GM12874 (cell line): ENCODE measurements around the gene CRPPA.

ENCODE experiments used
- CTCF ChIP-seq: IDR thresholded peaks from 2 replicates; pipeline ENCODE4 v1.5.1; 2011; ENCODE audit warnings: low read depth, mild to moderate bottlenecking, control low read depth, low read length, moderate library complexity; ENCODE audit not compliant: insufficient read depth

Gene CRPPA

DNA sequence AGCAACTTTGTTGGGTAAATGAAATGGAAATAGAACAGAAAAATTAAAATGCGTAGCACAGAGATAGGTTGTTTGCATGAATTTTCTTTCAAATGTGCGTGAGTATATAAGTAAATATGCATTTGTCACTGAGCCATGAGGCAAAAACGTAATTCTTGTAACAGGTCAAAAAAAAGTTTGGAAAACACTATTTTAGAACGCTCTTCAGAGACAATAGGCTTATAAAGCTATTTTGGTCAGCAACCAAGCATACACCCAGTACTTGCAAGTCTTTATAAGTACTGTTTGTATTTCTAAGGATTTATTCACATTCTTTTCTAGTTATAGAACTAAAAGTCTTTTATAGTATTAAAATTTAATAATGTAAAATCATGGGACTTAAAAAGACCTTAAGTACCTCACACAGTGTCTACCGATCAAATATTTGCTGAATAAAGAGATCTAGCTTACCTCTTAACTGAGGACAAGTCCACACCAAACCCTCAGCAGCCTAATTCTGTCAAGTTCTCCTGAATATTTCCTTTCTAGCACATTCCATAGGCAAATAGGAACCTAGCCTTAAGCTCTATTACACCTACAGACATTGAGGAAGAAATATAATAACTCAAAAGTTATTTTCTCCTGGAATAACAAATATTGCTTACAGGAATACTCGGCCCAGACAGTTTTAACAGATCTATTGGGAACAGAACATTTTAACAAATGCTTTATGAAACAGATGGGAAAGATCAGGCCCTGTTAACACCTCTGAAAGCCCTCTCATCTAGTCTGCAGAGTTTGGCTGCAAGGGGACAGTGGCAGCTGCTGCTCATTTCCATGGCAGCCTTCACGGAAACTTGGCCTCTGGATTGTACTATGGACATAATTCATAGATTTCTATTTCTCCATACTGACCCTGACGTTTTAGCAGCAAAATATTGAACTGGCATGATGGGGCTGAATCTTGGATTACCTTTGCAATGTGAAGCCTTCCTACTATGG is 8.8 kb downstream of the CRPPA start:
- TF ChIP-seq CTCF = no peak

DNA sequence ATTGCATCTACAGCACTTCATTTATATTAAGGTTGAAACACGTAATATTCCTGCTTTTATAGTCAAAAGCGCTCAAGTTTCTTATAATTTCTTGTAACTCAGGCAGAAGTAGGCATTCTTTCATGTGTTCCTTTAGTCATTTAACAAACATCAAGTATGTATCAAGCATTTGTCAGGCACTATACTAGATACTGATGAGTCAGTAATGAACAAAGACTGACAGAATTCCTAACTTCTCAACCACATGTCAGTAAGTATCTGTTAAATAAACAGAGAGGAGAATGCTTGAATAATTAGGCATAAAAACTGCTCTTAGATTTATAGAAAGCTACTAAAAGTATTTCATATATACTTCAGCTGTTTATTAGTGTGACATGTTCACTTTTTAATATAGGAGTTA is 9.9 kb downstream of the CRPPA start:
- no peak for TF ChIP-seq CTCF

- no peak for TF ChIP-seq CTCF
These were observed 11.6 kb downstream of the CRPPA start for GRCh38 chr7:16409777-16410176.

DNA sequence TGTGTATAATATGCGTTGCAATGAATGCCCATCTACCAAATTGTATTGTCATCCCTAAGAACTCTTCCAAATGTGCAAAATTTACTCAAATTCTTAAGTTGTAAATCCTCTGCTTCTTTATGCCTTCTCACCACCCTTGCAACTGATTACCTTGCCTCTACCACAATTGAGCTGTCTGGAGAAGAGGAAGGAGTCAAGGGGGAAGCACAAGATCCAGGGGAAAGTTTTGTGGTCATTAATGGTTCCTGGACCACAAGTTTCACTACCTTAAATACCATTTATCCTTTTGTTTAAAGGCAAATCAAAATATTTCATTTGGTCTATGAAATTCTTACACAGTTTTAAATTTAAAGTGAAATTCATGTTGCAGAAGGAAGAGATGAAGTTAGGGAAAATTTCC is 16.7 kb downstream of the CRPPA start:
- TF ChIP-seq CTCF = no peak

GRCh38 chr7:16403475-16403874 is 17.9 kb downstream of the CRPPA start:
- no peak for TF ChIP-seq CTCF

- no peak for TF ChIP-seq CTCF
These were observed 18.4 kb downstream of the CRPPA start for GRCh38 chr7:16402940-16403339.

DNA sequence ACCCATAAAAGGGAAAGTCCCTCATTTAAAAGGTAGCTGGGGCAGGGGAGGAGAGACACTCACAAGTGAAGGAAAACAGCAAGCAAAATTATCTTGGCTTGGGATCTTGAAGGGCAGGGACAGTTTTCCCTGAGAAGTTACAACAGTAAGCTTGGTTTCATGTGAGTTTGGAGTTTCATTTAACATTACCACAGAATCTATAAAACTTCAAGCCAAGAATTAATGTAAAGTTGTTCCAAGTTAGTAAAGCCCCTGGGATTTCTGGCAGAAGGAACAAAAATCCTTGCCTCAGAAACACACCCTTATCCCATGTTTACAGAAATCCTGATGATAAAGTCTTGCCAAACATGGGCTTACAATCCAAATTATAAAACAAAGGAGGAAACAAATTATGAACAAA is 19.2 kb downstream of the CRPPA start:
- TF ChIP-seq CTCF = no peak
